Prostate gland (tissue), 2 donors: ENCODE data around the gene HOXA4. TPM values are rescaled to one million over a fixed set of nuclear protein-coding genes. Genes with fewer than 3 reads are reported as not detected.

Experiments used
- DNase-seq: peaks from one replicate; pipeline ENCODE4 v3.0.0-alpha.2; 2019; ENCODE audit warnings: low spot score
- H3K27ac ChIP-seq, 2 donors: fragments of 200-600 bp; sonication (generic); 2 replicates each; pipeline ENCODE4 v1.5.1; 2017 to 2019
- H3K27me3 ChIP-seq: fragments of 200-600 bp; sonication (generic); replicated peaks from 2 replicates; pipeline ENCODE4 v1.5.1; 2019; ENCODE audit not compliant: insufficient read depth
- H3K36me3 ChIP-seq, 2 donors: fragments of 200-600 bp; sonication (generic); 1 replicate in 1 of 2; 2 replicates in 1 of 2; pipeline versions ENCODE4 v1.5.1 to v1.8.1; 2017 to 2019
- H3K4me1 ChIP-seq: fragments of 200-600 bp; sonication (generic); replicated peaks from 2 replicates; pipeline ENCODE4 v1.5.1; 2019
- H3K4me3 ChIP-seq, 2 donors: fragments of 200-600 bp; sonication (generic); 2 replicates each; pipeline ENCODE4 v1.5.1; 2017 to 2019
- H3K9me3 ChIP-seq: fragments of 200-600 bp; sonication (generic); 2 replicates; pipeline ENCODE4 v1.5.1; 2017
- POLR2A ChIP-seq: fragments of 450-650 bp; IDR thresholded peaks from one replicate; pipeline ENCODE4 v1.6.1; 2016; ENCODE audit warnings: antibody characterized with exemption, mild to moderate bottlenecking
- POLR2AphosphoS5 ChIP-seq: sonication (generic); formaldehyde crosslinking; IDR thresholded peaks from one replicate; pipeline ENCODE4 v1.6.1; 2017; ENCODE audit warnings: antibody characterized with exemption
- WGBS: methylation state at CpG from one replicate; pipeline ENCODE4 v1.1.5; 2018; 5-methylcytosine and 5-hydroxymethylcytosine counted together
- intact Hi-C: fragments of 100-400 bp; cut with DNase I; formaldehyde crosslinking; loops from one replicate; pipeline ENCODE4 v1.14.2; 2022
- total RNA-seq, 2 donors: library from RNA; depleted of rRNA; stranded (reverse); fragments of >200 nt; gene quantifications; one replicate each; pipeline ENCODE4 v1.1.0, GENCODE V29; 2016
- TF ChIP-seq, protein P1 (sequence below), 4 experiments: fragments of 200-600 bp in 2 of 4; fragments of 450-650 bp in 2 of 4; sonication (generic) in 2 of 4; IDR thresholded peaks; 1 replicate in 3 of 4; 2 replicates in 1 of 4; pipeline ENCODE4 v1.5.1; 2016 to 2019; ENCODE audit warnings: antibody characterized with exemption in 4 of 4, mild to moderate bottlenecking in 2 of 4, moderate library complexity in 2 of 4

HOXA4 gene
- total RNA-seq, 2 donors from 2014 or later, result 1.4 to 1.8 TPM

DNA sequence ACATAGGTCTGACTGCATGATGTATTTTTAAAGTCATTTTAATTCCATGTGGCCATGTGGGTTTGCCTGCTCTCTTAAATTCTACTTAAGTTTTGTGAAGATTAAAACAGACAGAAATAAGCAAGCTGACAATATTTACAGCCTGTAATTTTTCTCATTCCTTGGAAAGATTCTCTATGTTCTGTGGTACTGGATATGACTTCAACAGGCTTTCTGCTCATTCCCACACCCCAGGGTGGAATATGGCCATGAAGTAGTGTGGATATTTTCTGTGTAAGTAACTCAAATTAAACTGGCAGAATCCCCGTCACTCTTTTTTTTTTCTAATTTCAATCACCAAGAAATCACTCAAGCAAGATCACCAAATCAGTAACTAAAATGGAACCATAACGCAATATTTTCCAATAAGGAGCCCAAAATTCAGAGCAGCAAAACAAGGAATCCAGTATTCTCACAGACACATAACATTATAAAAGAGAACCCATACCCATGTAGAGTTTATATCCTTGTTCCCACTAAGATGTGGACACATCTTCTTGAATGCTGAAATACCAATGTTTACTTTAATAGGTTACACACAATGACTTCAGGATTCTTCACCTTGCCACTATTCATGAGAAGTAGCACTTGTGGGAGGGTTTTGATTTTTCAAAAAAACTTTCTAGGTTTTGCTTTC, 7.2 kb upstream of the HOXA4 start:
- intact Hi-C loops, result no loop called here
- Histone ChIP-seq H3K4me3 (no peak overlapping the region), H3K9me3 (no peaks in the 10 kb centered on the region), H3K36me3 (no peaks in the 10 kb centered on the region), H3K27ac (peak overlapping the region in 1 of 2 donors; percentile 34), H3K27me3 (no peaks in the 10 kb centered on the region), H3K4me1 (no peaks in the 10 kb centered on the region)
- DNase-seq, result no peak
- 90% methylated on average over 2 of the region's 2 CpGs for WGBS
- TF ChIP-seq POLR2AphosphoS5, result no peak
- TF ChIP-seq, protein P1, sequence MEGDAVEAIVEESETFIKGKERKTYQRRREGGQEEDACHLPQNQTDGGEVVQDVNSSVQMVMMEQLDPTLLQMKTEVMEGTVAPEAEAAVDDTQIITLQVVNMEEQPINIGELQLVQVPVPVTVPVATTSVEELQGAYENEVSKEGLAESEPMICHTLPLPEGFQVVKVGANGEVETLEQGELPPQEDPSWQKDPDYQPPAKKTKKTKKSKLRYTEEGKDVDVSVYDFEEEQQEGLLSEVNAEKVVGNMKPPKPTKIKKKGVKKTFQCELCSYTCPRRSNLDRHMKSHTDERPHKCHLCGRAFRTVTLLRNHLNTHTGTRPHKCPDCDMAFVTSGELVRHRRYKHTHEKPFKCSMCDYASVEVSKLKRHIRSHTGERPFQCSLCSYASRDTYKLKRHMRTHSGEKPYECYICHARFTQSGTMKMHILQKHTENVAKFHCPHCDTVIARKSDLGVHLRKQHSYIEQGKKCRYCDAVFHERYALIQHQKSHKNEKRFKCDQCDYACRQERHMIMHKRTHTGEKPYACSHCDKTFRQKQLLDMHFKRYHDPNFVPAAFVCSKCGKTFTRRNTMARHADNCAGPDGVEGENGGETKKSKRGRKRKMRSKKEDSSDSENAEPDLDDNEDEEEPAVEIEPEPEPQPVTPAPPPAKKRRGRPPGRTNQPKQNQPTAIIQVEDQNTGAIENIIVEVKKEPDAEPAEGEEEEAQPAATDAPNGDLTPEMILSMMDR (IDR thresholded peaks at IDR 0.05), result no peak
- TF ChIP-seq POLR2A, result no peak

DNA sequence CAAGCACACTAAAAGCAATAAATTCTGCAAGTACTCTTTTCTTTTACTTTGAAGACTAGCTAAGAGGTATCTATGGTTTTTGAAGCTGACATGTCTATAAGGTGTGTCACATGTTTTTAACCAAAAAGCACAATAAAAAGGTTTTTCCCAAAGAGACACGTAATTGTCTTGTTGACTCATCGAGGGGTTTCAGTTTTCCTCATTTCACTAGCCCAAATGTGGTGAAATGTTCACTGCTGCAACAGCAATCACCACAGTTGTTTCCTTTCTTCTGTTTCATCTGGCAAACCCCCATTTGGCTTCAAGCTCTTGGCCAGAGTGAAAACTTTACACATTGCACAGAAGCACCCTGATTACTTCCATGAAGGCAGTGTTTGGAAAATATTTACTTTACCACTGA, 3.8 kb upstream of the HOXA4 start:
- WGBS, result 22% methylated on average over 2 of the region's 2 CpGs
- Histone ChIP-seq H3K9me3 (no peaks in the 10 kb centered on the region), H3K27ac (no peak overlapping the region), H3K36me3 (no peaks in the 10 kb centered on the region), H3K4me1 (peaks cover 5% of the 10 kb centered on the region), H3K27me3 (no peaks in the 10 kb centered on the region), H3K4me3 (no peak overlapping the region)
- DNase-seq, result no peak
- intact Hi-C loops, result loop anchor here (5.0 kb wide), 1 partner anchor 272 kb away; the partner anchor contains the start of gene SKAP2
- TF ChIP-seq POLR2A (no peak), POLR2AphosphoS5 (peak; percentile 52)

DNA sequence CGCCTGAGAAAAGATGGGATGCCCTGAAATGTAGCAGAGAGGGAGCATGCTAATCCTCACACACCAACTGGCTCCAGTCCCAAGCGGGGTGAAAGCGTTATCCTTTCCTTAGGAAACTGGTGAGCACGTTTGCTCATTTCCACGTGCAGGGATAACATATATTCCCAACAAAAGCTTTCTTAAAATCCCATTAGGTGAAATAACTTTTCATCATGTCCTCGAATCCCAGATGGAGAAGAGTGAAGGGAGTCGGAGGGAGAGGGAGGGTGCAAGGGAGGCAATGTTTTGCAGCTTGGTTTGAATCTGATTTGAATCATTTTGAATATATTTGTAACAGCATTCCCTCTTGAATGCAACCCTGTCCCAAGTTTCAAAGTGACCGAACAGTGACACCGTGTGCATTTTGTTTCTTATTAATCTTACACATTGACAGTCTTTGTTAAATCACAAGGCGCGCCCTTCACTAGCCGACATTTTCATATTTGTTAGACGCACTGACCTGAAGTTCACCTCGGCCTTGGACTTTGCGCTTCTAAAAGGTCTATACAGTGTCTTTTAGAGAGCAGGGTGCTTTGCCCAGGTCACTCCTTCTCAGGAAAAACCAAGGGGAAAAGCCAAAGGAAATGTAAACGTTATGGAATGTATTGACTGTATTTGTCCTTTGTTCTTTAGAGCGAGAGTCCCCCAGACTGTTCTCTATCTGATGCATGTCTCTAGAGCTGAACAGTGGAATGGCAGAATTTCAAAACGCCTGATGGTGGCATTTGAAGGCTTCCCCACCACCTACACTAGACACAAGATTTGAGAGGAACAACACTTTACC, 3.1 kb upstream of the HOXA4 start:
- Histone ChIP-seq H3K9me3 (no peaks in the 10 kb centered on the region), H3K4me1 (peaks cover 6% of the 10 kb centered on the region), H3K27me3 (no peaks in the 10 kb centered on the region), H3K27ac (no peak overlapping the region), H3K36me3 (no peaks in the 10 kb centered on the region), H3K4me3 (no peak overlapping the region)
- TF ChIP-seq POLR2A (no peak), POLR2AphosphoS5 (no peak)
- TF ChIP-seq, protein P1 (IDR thresholded peaks at IDR 0.05), result no peak
- no peak for DNase-seq
- 86% methylated on average over 18 of the region's 18 CpGs for WGBS
- intact Hi-C loops, result loop anchor here (5.0 kb wide), 1 partner anchor 271 kb away; the partner anchor contains the start of gene SKAP2

DNA sequence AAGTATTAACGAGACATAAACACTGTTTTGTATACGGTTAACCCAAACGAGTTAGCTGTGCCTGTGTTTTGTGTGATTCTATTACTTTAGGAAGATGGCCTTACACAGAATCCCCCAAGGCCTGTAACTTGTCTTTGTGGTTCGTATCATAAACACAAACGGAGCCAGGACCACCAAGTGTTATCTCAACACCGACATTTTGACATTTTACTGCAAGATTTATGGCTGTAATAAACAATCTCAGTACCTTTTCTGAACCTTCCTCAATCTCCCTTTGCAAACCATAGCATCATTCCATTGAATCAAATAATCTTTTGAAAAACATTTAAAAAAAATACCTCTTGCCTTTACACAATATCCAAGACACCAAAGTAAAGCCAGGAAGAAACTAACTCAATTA, 2.4 kb upstream of the HOXA4 start:
- Histone ChIP-seq H3K4me3 (no peak overlapping the region), H3K27me3 (no peaks in the 10 kb centered on the region), H3K27ac (no peak overlapping the region), H3K36me3 (no peaks in the 10 kb centered on the region), H3K9me3 (no peaks in the 10 kb centered on the region), H3K4me1 (peaks cover 6% of the 10 kb centered on the region)
- no peak for DNase-seq
- TF ChIP-seq, protein P1 (IDR thresholded peaks at IDR 0.05), result no peak
- no peak for TF ChIP-seq POLR2A
- no peak for TF ChIP-seq POLR2AphosphoS5
- intact Hi-C loops, result loop anchor here (5.0 kb wide), 1 partner anchor 271 kb away; the partner anchor contains the start of gene SKAP2
- 74% methylated on average over 6 of the region's 6 CpGs for WGBS

DNA sequence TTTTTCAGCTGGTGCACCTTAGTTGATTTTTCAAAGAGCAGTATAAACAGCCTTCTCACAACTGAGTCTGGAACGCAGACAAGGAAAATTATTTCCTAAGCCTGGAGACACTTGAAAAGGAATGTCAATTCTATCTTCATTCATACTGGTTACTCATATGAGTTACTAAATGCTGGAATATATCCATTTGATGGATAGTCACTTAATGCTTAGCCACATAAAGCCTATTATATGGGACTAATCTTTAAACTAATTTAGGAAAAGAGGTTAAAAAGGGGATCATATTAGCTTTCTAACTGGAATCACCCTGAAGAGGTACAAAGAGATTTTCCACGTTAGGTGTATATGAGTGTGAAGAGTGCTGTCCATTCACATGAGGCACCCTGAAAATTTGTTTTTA, 1.7 kb upstream of the HOXA4 start:
- peaks cover 6% of the 10 kb centered on the region for H3K4me1 ChIP-seq
- H3K27ac ChIP-seq, result no peak overlapping the region
- no peak for DNase-seq
- no peaks in the 10 kb centered on the region for H3K9me3 ChIP-seq
- H3K27me3 ChIP-seq, result no peaks in the 10 kb centered on the region
- H3K36me3 ChIP-seq, result no peaks in the 10 kb centered on the region
- intact Hi-C loops, result loop anchor here (5.0 kb wide), 1 partner anchor 270 kb away; the partner anchor contains the start of gene SKAP2
- WGBS, result 90% methylated on average over 2 of the region's 2 CpGs
- no peak overlapping the region for H3K4me3 ChIP-seq
- TF ChIP-seq, protein P1 (IDR thresholded peaks at IDR 0.05), result no peak
